ENCODE data around the gene USP24.

DNA sequence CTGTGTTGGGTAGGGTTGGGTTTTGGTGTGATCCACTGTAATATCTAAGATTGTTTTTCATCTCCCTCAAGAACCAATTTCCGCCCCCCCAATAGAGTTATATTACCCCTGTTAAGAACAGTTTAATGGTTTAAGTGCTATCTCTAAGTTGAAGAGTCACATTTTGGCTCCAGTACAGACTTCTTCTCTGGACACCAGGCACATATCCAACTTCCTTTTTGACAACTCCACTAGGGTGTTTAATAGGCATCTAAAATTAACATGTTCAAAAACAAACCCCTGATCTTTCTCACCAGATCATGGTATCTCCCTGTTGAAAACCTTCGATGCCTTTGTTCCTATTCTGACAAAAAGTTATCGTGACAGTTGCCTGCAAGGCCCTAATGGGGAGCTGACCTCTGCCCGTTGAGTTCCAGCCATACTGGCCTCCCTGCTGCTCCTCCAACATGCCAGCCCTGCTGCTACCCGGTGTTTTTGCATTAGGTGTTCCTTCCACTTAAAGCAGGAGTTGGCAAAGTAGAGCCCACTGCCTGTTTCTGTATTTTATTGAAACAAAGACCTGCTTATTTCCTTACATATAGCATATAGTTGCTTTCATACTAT is 18.6 kb downstream of the USP24 start:
- TF ChIP-seq, protein P1, sequence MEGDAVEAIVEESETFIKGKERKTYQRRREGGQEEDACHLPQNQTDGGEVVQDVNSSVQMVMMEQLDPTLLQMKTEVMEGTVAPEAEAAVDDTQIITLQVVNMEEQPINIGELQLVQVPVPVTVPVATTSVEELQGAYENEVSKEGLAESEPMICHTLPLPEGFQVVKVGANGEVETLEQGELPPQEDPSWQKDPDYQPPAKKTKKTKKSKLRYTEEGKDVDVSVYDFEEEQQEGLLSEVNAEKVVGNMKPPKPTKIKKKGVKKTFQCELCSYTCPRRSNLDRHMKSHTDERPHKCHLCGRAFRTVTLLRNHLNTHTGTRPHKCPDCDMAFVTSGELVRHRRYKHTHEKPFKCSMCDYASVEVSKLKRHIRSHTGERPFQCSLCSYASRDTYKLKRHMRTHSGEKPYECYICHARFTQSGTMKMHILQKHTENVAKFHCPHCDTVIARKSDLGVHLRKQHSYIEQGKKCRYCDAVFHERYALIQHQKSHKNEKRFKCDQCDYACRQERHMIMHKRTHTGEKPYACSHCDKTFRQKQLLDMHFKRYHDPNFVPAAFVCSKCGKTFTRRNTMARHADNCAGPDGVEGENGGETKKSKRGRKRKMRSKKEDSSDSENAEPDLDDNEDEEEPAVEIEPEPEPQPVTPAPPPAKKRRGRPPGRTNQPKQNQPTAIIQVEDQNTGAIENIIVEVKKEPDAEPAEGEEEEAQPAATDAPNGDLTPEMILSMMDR (IDR thresholded peaks at IDR 0.05; ENCODE audit: low read depth, low read length, poor library complexity, severe bottlenecking), result no peak
- TF ChIP-seq EZH2phosphoT487 (IDR thresholded peaks at IDR 0.05; ENCODE audit: borderline replicate concordance, low read length), result no peak

All from DOHH2 (cell line).